Stimulated activated CD4-positive, alpha-beta T cell treated with anti-CD3 and anti-CD28 coated beads, Interleukin-4, amount 100 ng/mL, for 4 hours (primary cell): ENCODE results near the gene CARHSP1.
"Not testable (repeated sequence)": the region's sequence is repeated elsewhere in the genome, so short reads cannot be mapped to it uniquely, and the experiment has no call there.

Experiments
- DNase-seq, 2 experiments: peaks; one replicate each; pipeline ENCODE4 v3.0.0-alpha.2; 2020

Gene CARHSP1

DNA sequence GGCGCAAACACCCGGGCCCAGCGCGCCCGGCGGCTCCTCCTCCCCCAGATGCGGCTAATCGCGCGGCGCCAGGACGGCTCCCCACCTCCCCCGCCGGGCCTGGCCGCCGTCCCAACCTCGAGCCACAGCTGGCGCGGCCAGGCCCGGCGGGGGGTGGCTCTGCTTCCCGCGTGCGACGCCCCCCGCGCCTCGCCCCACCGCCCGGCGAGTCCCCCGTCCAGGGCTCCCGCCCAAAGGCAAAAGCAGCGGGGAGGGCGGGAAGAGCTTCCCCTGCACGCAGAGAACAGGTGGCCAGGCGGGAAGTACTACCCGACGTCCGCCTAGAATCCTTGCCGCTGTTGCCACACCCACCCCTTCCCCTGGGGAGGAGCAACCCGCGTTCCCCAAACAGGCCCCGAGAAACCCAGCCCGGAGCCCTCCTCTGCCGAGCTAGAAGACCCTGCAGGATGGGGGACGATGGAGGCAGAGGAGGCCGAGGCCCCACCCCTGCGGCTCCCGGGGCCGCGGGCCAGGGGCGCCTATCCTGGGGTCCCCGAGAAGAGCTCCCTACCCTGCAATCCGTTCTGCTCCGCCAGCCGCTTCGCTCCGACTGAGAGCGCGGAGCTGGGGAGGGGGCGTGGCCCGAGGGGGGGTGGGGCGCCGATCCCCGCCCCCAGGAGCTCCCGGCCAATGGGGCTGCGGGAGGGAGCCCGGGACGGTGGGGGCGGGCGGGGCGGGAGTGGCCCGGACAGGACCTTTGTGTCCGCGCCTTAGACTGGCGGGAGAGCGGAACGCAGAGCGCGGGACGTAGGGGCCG, at the start of gene CARHSP1:
Gene CARHSP1 (minus strand): TSS at position 591 of the 796 bp plus-strand sequence. CDS start 9,678 bp downstream, outside the sequence.
- DNase-seq, result peak; percentile 65 to 71

DNA sequence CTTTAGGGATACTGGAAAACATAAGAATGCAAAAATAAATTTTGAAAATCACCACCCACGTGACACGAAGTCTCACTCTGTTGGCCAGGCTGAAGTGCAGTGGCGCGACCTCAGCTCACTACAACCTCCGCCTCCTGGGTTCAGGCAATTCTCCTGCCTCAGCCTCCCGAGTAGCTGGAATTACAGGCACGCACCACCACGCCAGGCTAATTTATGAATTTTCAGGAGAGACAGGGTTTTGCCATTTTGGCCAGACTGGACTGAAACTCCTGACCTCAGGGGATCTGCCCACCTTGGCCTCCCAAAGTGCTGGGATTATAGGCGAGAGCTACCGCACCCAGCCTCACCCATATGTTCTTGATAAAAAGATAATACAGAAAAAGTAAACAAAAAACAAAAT, 48.5 kb upstream of the CARHSP1 start:
- DNase-seq, result not testable (repeated sequence)

DNA sequence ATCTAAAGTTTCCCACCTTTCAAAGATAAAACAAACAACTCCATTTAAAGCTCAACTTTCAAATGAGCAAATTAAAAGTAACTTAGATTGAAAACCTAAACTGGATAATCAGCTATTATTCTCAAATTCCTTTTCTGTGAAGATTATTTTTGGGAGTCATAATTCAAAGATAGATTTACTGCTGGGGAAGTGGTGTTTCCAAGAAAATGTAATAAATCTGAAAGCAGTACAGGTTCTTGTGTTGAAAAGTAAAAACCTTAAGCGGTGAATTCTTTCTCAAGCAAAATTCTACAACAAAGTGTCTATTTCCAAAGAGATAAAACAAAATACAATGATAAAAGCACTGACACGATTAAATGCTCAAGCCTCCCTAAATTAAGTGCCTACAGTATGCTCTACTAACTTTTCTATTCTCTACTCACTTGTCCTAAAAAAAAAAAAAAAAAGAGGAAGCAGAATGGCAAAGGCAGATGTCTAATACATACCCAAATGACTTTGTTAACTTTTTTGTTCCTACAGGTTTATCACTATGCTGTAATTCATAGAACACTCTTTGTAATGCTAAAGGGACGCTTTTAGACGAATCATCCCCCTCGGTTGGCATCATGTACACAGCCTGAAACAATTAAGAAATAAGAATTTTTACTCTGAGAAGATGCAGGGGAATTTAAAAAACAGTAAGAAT, 47.9 kb upstream of the CARHSP1 start:
- DNase-seq, result no peak

DNA sequence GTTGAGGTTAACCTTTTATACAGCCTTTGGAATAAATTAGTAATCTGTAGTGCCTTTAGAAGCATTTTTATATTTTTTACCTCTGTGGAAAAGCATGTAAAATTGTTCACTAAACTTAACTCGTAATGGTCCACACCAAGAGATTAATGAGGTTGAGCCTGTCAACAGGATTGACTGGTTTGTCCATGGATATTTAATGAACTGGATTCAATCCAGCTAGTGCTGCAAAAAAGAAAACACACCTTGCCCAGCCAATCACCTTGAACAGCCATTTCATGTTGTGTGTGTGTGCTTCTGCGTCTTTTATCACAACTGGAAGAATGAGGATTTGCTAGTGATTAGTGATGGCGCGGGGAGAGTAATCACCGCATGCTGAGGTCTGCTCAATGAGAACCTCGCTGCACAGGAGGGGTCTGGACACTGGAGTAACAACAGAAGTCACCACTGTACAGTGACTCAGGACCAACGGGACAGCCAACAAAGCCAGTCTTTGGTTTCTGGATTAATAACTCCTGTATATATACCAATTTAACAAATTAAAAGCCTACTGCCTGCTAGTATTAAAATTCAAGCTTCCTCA, 47.0 kb upstream of the CARHSP1 start:
- DNase-seq, result no peak

DNA sequence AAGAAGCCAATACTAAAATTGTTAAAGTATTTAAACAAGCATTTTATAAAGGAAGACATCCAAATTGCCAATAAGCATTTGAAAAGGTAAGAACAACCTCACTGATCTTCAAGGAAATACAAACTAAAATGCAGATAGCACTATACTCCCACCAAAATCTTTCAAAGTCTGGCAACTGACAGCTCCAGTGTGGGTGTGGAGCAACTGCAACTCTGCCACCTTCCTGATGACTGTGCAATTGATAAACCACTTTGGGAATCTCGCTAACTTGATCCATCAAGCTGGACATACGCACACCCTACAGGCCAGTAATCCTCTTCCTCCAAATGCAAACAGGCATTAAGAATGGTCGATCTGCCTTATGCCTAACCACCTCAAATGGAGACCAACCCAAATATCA, 45.3 kb upstream of the CARHSP1 start:
- DNase-seq, result no peak

DNA sequence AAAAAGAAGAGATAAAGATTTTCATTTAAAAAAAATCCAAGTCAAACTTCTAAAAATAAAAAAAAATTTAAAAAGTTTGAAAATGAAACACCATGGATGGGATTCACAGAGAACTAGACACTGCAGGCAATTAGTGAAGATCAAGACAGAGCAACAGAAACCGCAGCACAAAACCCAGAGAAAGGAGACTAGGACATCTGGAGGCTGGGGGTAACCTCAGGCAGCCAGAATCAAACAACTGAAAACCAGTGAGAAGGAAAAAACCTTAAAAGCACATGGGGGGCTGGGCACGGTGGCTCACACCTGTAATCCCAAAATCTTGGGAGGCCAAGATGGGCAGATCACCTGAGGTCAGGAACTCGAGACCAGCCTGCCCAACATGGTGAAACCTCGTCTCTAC, 44.0 kb upstream of the CARHSP1 start:
- no peak for DNase-seq

DNA sequence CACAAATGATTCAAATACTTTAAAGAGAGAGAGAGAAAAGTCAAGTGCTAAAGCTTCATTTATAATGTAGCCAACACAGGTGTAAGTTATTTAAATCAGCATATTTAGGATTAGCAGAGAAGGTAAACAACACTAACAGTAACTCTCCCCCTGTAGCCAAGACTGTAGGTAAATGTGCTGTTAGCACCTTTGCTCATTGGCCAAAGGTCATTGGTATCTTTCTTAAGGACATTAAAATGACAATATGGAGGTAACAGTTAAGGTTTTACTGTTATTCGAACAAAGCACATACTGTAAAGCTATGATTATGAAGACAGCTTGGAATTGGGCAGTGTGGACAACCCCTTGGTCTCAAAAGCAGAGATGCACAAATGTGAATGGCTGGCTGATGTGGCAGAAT, 42.0 kb upstream of the CARHSP1 start:
- no peak for DNase-seq

DNA sequence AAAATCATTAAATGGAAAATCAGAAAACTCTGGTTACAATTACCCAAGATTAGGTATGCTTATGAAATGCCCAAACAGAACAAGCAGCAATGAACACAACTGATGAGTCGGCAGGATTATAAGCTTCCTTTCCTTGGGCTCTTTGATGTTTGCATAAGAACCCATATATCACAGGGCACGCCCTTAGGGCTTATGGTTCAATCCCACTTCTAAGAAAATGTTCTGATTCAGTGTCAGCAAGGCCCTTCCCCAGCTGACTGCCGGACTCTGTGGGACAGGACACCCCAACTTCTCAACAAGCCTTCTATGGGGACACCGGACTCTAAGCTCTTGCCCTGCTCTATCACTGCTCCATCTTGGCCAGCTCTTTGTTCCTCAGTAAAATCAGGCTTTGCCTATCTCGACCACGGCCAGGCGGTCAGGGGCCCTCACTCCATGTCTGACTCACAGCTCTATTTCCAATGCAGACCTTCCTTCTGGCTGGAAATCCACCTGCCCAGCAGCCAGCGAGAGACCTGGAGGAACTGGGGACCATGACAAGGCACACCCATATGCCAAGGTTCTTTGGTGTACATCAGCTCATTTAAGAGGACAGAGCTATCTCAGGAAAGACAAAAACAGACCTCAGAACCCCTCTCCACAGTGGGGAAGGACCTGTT, 40.1 kb upstream of the CARHSP1 start:
- no peak for DNase-seq

DNA sequence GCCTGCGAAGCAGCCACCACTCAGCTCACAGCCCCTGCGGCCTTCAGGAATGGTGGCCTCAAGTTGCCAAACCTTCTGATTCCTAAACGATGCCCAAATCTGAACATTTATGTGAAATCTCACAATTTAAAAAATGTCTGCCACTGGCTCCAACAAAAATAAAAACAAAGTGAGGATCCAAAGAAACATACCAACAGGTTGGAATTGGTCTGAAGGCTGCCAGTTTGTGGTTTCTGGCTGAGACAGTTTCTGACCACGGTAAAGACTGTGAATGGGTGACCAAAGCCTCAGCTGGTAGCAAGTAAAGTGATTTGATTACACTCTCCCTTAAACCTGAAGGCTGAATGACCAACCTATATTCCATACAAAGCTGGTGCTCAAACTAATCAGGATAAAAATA, 38.3 kb upstream of the CARHSP1 start:
- DNase-seq, result no peak

DNA sequence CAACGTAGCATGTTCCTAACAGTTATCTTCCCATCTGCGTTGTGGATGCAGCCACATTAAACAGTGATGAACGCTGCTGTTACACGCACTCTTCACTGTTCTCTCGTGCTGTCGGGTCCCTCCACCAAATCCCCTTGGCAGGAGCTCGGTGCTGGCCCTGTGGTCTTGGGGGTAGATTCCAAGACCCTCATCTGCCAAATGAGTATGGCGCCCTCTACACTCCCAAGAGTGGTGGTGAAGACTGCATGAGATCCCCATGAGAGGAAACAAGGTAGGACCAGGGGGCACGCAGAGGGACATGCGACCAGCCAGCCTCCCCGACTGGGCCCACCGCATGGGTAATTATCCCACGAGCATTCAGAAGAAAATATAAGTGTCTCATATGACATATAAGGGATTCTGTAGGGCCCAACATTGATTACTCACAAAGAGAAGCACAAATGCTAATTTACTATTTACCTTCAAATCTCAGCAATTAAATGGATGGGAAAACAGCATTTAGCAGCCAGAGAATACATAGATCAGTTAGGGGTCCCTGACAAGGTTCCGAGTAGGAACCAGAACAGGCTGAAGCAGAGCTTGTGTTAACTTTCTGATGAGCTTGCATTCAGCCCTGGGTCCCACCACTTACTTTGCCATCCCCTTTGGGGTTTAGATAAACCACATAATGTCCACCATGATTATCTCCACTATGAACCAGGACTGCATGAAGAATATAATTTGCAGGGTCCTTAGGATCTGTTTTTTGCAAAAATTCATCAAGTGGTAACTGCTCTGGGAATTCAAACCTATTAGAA, 37.2 kb upstream of the CARHSP1 start:
- DNase-seq, result no peak

DNA sequence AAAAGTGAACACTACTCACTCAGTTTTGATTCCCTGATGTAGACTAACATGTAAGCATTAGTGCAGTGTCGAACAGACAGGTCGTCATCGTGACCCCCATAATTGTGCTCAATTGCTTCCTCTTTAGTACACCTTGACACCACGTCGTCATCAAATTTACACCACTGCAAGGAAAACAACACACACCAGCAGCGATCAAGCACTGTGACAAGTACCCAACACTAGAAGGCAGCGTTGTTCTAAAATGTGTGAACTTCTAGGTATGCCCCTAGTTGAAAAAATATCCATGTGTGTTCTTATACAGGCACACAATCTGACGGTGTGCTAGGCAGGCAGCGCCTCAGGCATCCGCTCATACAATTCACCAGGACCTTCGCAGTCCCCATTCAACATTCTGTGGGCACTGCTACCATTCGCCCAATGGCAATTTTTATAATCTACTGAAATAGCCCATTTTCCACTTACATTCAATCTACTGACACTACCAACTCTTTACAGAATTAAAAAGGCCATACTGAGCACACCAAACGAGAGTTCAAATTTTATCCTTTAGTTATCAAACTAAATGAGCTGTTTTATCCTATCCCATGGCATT, 36.5 kb upstream of the CARHSP1 start:
- DNase-seq, result no peak

DNA sequence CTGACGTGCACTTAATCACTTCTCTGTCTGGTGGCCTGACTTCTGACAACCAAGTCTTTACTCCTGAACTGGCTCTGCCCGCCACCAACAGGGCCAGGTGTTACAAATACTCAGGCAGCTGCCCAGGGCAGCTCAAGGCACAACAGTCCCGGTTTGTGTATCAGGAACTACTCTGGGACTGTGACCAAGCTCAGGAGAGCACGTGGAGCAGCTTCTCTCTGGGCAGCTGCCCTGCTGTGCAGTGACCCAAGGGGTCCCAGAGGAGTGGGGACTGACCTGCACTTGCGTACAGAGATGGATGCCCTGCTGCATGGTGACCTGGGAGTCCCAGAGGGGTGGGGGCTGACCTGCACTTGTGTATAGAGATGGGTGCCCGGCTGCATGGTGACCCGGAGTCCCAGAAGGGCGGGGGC, 35.2 kb upstream of the CARHSP1 start:
- no peak for DNase-seq

DNA sequence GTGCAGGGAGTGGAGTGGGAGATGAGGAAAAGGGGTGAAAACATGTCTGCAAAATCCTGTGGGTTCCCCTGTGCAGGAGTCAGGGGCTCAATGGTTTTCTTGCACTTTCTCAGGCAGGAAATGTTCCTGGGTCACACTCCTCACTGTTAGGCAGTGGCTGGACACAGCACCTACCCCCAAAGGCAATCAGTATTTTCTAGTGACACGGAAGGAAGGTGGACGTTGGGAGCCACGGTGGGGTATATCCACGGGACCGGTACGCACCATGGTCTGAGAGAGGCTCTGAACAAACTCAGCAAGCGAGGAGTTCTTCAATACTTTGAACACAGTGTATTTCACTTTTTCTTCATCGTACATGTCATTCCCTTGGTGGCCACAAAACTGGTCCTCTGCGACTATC, 34.2 kb upstream of the CARHSP1 start:
- no peak for DNase-seq

DNA sequence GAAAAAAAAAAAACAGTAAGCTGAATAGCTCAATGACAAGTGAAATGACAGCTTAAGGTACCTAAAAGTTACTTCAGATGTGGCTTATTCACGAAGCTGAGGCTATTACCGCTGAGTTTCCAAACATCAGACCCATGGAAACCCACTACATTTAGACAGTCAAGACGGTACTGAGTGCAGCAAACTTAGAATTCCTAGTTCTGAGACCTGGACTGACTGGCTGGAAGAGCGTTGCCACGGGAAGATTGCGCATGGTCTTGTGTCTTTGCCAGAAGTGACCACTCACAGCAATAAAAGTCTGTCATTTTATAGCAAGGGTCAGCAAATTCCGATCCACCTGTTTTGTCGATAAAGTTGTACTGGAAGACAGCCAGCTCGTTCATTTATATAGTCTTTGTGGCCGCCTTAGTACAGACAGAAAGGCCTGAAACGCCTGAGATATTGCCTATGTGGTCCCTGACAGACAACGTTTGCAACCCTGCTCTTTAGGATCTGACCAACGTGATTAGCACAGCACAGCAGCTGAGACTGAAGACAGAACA, 32.6 kb upstream of the CARHSP1 start:
- DNase-seq, result no peak

DNA sequence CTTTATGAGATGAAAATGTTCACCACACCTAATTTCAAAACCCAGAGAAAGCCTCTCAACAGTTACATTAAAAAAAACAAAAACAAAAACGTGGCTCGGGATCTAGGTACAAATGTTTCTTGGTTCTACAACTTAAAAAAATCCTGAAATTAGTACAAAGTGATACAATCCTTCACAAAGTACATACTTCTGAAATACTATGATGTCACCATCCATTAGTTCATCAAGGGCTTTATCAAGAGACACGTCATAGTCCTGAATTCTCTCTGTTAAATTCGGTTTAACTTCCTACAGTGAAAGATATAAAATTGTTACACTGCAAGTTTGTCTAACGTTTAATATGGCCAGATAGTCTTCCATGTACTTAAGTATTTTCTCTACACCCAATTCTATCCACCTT, 31.5 kb upstream of the CARHSP1 start:
- no peak for DNase-seq

DNA sequence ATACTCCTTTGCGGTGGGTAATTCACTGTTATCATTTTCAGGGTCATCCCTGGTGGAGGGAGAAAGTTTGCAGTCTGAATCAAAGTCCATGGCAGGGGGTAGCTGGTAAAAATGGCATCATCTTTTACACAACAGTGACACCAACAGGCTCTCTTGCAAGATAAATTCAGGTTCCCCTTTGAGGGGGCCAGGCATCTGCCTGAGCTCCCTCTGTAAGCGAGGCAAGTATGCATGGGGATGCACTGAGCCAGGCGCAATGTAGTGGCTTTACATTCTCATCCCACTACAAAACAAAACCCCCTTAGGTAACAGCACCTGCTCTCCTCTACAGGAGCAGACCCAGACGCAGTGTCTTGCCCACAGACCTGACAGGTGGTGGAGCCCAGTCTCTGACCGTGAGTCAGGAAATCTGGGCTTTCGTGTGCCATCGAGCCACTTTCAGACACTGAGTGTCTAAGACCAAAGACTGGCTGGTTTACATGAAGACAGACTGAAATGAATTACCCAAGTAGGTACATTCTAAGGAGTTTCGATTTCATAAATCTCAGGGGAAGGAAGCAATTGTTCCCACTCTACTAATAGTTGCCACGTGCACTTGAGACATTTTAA, 31.0 kb upstream of the CARHSP1 start:
- DNase-seq, result no peak

DNA sequence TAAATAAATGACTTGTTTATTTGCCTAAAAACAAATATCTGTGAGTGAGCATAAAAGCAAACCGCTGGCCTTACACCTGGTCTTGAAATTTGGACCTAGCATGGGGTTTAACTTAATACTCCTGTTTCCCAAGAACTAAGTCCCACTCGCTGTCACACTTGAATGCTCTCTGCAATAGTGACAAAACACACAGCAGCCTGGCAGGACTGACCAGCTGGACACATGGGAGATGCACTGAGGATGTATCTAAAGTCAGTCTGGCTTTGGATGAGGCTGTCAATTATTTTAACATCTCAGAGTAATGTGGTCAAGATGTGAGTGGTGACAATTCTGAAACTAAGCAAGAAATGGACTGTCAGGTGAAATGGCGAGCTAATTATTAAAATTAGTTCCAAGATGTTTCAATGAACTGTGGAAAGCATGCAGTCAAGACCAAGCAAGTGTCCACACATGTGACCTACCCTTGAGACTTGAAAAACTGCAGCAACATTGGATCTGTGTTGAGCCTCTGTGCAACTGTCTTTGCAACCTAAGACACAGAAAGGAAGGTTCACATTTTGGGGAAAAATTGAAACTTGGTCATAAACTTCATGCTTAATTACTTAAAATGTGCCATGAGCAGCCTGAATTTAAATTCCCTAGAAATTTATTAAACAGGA, 30.0 kb upstream of the CARHSP1 start:
- DNase-seq, result no peak

DNA sequence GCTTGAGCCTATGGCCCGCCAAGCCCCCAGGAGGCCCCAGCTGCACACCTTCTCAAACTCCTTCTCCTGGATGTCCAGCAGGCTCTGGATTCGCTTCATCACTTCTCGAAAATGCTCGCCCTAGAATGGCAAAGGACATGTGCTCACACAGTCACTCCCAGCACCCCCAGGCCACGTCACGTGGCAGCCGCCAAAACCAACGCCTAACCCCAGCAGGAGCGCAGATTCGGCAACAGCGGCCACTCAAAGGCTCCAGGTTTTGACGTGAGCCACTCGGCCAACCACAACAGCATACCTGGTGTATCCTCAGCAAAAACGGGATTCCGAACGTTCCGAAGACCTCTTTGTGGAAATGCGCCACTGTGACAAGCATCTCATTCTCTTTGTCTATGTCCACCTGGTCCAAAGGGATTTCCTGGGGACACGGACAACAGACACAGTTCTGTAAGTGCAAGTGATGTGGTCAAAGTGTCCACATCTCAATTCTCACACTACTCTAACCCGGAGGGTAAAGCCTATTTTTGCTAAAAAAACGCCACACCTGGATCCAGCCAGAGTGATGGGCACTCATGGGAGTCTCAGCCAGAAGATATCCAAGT, 26.0 kb upstream of the CARHSP1 start:
- DNase-seq, result no peak

DNA sequence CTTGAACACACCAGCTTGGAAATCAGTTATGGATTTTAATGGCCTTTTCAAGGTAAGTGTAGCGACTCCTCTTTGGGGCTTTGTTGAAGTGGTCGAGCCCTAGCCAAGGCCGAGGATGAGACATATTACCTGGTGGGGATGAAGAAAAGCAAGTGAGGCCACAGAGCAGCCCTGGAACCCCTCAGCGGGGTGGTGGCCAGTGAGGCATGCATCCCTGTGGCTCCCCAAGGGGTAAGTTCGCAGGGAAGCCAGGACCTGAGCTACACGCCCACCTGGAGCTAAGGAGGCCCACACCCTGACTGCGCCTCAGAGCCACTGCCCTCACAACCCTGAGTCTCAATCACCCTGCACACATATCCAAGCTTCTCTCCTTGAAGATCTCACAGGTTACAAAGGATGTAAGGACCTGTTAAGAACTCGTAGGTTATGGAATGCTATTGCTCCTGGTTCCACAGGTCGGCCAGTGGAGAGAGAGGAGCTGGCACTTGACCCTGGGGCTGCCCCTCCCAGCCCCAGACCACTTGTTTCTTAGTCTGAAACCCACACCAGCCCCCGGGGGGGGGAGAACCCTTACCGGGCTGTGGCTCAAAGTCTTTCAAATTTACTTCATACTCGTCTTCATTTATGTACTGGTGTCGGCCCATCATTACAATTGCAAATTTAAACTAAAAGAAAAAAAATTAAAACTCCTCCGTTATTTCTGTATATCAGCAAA, 25.3 kb upstream of the CARHSP1 start:
- no peak for DNase-seq

DNA sequence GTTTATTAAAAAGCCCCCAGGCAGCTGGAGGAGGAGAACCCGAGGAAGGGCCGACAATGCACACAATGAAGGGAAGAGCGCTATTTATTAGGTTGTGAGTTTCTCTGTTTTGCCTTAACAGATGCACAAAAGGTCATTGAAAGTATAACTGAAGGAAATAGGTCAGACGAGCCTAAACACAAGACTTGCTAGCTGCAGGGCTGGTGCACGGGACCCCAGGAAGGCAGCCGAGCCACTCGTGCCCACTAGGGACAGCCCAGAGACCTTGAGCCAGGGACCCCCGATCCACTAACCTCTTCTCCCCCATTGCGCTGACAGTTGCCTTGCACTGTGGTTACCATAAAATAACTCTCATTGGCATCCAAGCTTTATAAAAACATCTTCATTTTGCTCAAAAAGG, 24.6 kb upstream of the CARHSP1 start:
- DNase-seq, result no peak
